HG02571 (cell line): ENCODE results near the gene ZNF32.

Source experiments
- ATAC-seq: cut with Tn5 transposase; IDR thresholded peaks from one replicate; pipeline ENCODE4 v1.9.1; 2021; ENCODE audit warnings: mild to moderate bottlenecking, moderate library complexity; ENCODE audit not compliant: unreplicated experiment

ZNF32 gene

GRCh38 chr10:43681220-43681619 is 32.5 kb upstream of the ZNF32 start:
- no peak for ATAC-seq

- ATAC-seq, result no peak
Measured at GRCh38 chr10:43680035-43680434, 31.4 kb upstream of the ZNF32 start.

GRCh38 chr10:43679509-43679908 is 30.8 kb upstream of the ZNF32 start:
- no peak for ATAC-seq

GRCh38 chr10:43678654-43679053 is 30.0 kb upstream of the ZNF32 start:
- ATAC-seq, result no peak

GRCh38 chr10:43676901-43677300 is 28.2 kb upstream of the ZNF32 start:
- ATAC-seq, result no peak

GRCh38 chr10:43676331-43676730 is 27.6 kb upstream of the ZNF32 start:
- ATAC-seq, result no peak

- ATAC-seq, result no peak
Measured at GRCh38 chr10:43674553-43675210, 26.0 kb upstream of the ZNF32 start.

- no peak for ATAC-seq
Measured at GRCh38 chr10:43673471-43673870, 24.8 kb upstream of the ZNF32 start.

- no peak for ATAC-seq
Measured at GRCh38 chr10:43671659-43672531, 23.2 kb upstream of the ZNF32 start.

GRCh38 chr10:43669386-43669785 is 20.7 kb upstream of the ZNF32 start:
- no peak for ATAC-seq

- no peak for ATAC-seq
Measured at GRCh38 chr10:43667761-43668386, 19.2 kb upstream of the ZNF32 start.

- ATAC-seq, result no peak
Measured at GRCh38 chr10:43667317-43667731, 18.6 kb upstream of the ZNF32 start.

- no peak for ATAC-seq
Measured at GRCh38 chr10:43666552-43666951, 17.9 kb upstream of the ZNF32 start.

- no peak for ATAC-seq
Measured at GRCh38 chr10:43665054-43665453, 16.4 kb upstream of the ZNF32 start.

- no peak for ATAC-seq
Measured at GRCh38 chr10:43658227-43658626, 9.5 kb upstream of the ZNF32 start.

GRCh38 chr10:43655311-43655710 is 6.6 kb upstream of the ZNF32 start:
- ATAC-seq, result no peak

- ATAC-seq, result no peak
Measured at GRCh38 chr10:43653746-43654145, 5.1 kb upstream of the ZNF32 start.

- no peak for ATAC-seq
Measured at GRCh38 chr10:43649185-43649523, 473 bp upstream of the ZNF32 start.

- ATAC-seq, result no peak
Measured at GRCh38 chr10:43648095-43648397, 635 bp downstream of the ZNF32 start.

- no peak for ATAC-seq
Measured at GRCh38 chr10:43647576-43647975, 1.1 kb downstream of the ZNF32 start.

- ATAC-seq, result no peak
Measured at GRCh38 chr10:43645866-43646265, 2.8 kb downstream of the ZNF32 start.

- no peak for ATAC-seq
Measured at GRCh38 chr10:43644252-43644651, 4.4 kb downstream of the ZNF32 start.
